SK-N-SH treated with all-trans-retinoic acid at 6 μM for 48 hours (cell line): ENCODE data around the gene C1D.

ENCODE experiments used
- ATAC-seq: fragments of 200-7000 bp; cut with Tn5 transposase; 3 replicates; pipeline ENCODE4 v1.9.1; 2020; ENCODE audit warnings: mild to moderate bottlenecking, moderate library complexity
- ARNTL ChIP-seq: fragments of 450-650 bp; formaldehyde crosslinking; IDR thresholded peaks from 2 replicates; pipeline ENCODE4 v1.5.0; 2020; ENCODE audit warnings: low read depth, mild to moderate bottlenecking, moderate library complexity, borderline replicate concordance
- BACH2 ChIP-seq: fragments of 250-450 bp; sonication (Bioruptor Pico); IDR thresholded peaks from 2 replicates; pipeline ENCODE4 v1.9.0; 2021; ENCODE audit warnings: mild to moderate bottlenecking, borderline replicate concordance
- CREB5 ChIP-seq: fragments of 250-450 bp; sonication (Bioruptor Pico); IDR thresholded peaks from 2 replicates; pipeline ENCODE4 v1.5.1; 2020; ENCODE audit warnings: low read depth, mild to moderate bottlenecking, moderate library complexity
- CSDC2 ChIP-seq: fragments of 250-450 bp; sonication (Bioruptor Pico); IDR thresholded peaks from 2 replicates; pipeline ENCODE4 v1.5.0; 2020; ENCODE audit warnings: mild to moderate bottlenecking, moderate library complexity
- CSRNP3 ChIP-seq: fragments of 250-450 bp; sonication (Bioruptor Pico); IDR thresholded peaks from 2 replicates; pipeline ENCODE4 v1.5.1; 2021; ENCODE audit warnings: mild to moderate bottlenecking, moderate library complexity
- ESRRG ChIP-seq: fragments of 250-450 bp; sonication (Bioruptor Pico); IDR thresholded peaks from 2 replicates; pipeline ENCODE4 v1.6.1; 2021; ENCODE audit warnings: mild to moderate bottlenecking
- GLIS3 ChIP-seq: fragments of 250-450 bp; sonication (Bioruptor Pico); IDR thresholded peaks from 2 replicates; pipeline ENCODE4 v1.5.0; 2020; ENCODE audit warnings: mild to moderate bottlenecking, moderate library complexity
- ISL1 ChIP-seq: fragments of 250-450 bp; sonication (Bioruptor Pico); IDR thresholded peaks from 2 replicates; pipeline ENCODE4 v2.1.2; 2022; ENCODE audit warnings: mild to moderate bottlenecking, moderate library complexity
- OSR1 ChIP-seq: fragments of 250-450 bp; sonication (Bioruptor Pico); IDR thresholded peaks from 2 replicates; pipeline ENCODE4 v1.8.0; 2022; ENCODE audit warnings: moderate library complexity, mild to moderate bottlenecking, inconsistent platforms
- POU6F1 ChIP-seq: fragments of 250-450 bp; sonication (Bioruptor Pico); IDR thresholded peaks from 2 replicates; pipeline ENCODE4 v1.8.0; 2021; ENCODE audit warnings: low read depth, mild to moderate bottlenecking, moderate library complexity, borderline replicate concordance
- PPARA ChIP-seq: fragments of 250-450 bp; sonication (Bioruptor Pico); IDR thresholded peaks from 2 replicates; pipeline ENCODE4 v1.5.0; 2020; ENCODE audit warnings: mild to moderate bottlenecking, borderline replicate concordance
- RARB ChIP-seq: fragments of 250-450 bp; sonication (Bioruptor Pico); IDR thresholded peaks from 2 replicates; pipeline ENCODE4 v1.8.0; 2021; ENCODE audit warnings: mild to moderate bottlenecking, moderate library complexity
- SNAI2 ChIP-seq: fragments of 250-450 bp; sonication (Bioruptor Pico); IDR thresholded peaks from 2 replicates; pipeline ENCODE4 v1.5.0; 2020; ENCODE audit warnings: mild to moderate bottlenecking, moderate library complexity
- TCF4 ChIP-seq: fragments of 250-450 bp; sonication (Bioruptor Pico); IDR thresholded peaks from 2 replicates; pipeline ENCODE4 v1.8.0; 2021; ENCODE audit warnings: mild to moderate bottlenecking, moderate library complexity, borderline replicate concordance
- TOX ChIP-seq: fragments of 250-450 bp; sonication (Bioruptor Pico); IDR thresholded peaks from 2 replicates; pipeline ENCODE4 v1.8.0; 2021; ENCODE audit warnings: mild to moderate bottlenecking, moderate library complexity, borderline replicate concordance
- ZC3H10 ChIP-seq: fragments of 250-450 bp; sonication (Bioruptor Pico); IDR thresholded peaks from 2 replicates; pipeline ENCODE4 v1.5.1; 2021; ENCODE audit warnings: mild to moderate bottlenecking, moderate library complexity
- ZFP3 ChIP-seq: fragments of 250-450 bp; sonication (Bioruptor Pico); IDR thresholded peaks from 2 replicates; pipeline ENCODE4 v1.5.0; 2020; ENCODE audit warnings: mild to moderate bottlenecking, moderate library complexity
- ZFP30 ChIP-seq: fragments of 450-650 bp; formaldehyde crosslinking; IDR thresholded peaks from 2 replicates; pipeline ENCODE4 v1.5.0; 2022; ENCODE audit warnings: mild to moderate bottlenecking, moderate library complexity
- ZNF565 ChIP-seq: fragments of 450-650 bp; formaldehyde crosslinking; conservative IDR thresholded peaks from 2 replicates; pipeline ENCODE4 v1.5.0; 2020; ENCODE audit warnings: low read depth, mild to moderate bottlenecking, moderate library complexity
- ZNF70 ChIP-seq: fragments of 450-650 bp; formaldehyde crosslinking; IDR thresholded peaks from 2 replicates; pipeline ENCODE4 v1.5.0; 2020; ENCODE audit warnings: mild to moderate bottlenecking, moderate library complexity
- TF ChIP-seq, protein P1 (sequence below): fragments of 250-450 bp; sonication (Bioruptor Pico); IDR thresholded peaks from 2 replicates; pipeline ENCODE4 v1.5.0; 2020; ENCODE audit warnings: mild to moderate bottlenecking, moderate library complexity

Gene C1D

DNA sequence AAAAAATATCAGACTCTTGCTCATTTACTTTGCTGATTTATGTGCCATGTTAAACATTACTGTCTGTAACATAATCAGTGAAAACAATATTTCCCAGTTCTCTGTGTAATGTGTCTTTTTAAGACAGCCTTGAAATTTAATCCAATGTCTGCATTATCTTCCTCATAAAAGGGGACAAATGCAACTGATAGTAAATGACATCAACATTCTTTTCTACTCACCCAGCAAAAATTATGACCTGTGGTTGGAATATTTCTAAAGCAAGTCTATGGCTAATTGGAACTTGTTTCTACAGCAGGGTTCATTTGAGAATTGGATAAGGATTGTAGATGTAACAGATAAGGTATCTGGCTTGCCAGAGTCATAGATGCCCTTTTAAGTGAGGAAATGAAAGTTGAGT lies 34.8 kb downstream of the C1D start (continued):
- TF ChIP-seq ZNF565 (CRISPR knock-in tag) (no peak), RARB (CRISPR knock-in tag) (peak; percentile 94), ZFP3 (CRISPR knock-in tag) (no peak)

GRCh38 chr2:68024450-68024849 lies 38.4 kb downstream of the C1D start:
- no peak for ATAC-seq
- TF ChIP-seq TOX (CRISPR knock-in tag) = no peak
- TF ChIP-seq ZFP30 (CRISPR knock-in tag) = no peak
- TF ChIP-seq ZNF565 (CRISPR knock-in tag) = no peak
- TF ChIP-seq CSDC2 (CRISPR knock-in tag) = no peak
- no peak for TF ChIP-seq ZC3H10
- TF ChIP-seq CREB5 = no peak
- no peak for TF ChIP-seq ISL1
- no peak for TF ChIP-seq ARNTL (CRISPR knock-in tag)
- TF ChIP-seq GLIS3 (CRISPR knock-in tag) = no peak
- TF ChIP-seq ZNF70 (CRISPR knock-in tag) = no peak
- no peak for TF ChIP-seq PPARA (CRISPR knock-in tag)

DNA sequence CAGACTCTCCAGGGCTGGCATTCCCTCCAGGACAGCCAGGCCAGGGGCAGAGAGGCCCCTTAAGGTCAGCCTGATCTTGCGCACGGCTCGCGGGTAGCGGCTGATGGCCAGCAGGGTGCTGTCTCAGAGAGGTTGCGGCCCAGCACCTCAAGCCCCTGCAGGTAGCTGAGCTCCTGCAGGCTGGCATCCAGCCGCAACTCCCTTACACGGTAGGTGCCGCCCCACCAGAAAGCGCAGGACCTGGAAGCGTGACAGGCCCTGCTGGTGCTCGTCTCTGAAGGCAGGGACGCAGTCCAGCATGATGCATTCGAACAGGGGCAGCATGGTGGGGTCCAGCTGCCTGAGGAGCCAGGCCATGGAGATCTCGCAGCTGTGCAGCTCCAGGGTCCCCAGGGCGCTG lies 38.9 kb downstream of the C1D start:
- TF ChIP-seq CSRNP3 (no peak), TOX (CRISPR knock-in tag) (no peak), GLIS3 (CRISPR knock-in tag) (no peak), BACH2 (CRISPR knock-in tag) (no peak), PPARA (CRISPR knock-in tag) (no peak), ZFP3 (CRISPR knock-in tag) (no peak), CREB5 (no peak), ZFP30 (CRISPR knock-in tag) (no peak), OSR1 (CRISPR knock-in tag) (no peak), ESRRG (CRISPR knock-in tag) (no peak), CSDC2 (CRISPR knock-in tag) (no peak), ZNF70 (CRISPR knock-in tag) (no peak), ISL1 (no peak)
- ATAC-seq = no peak

DNA sequence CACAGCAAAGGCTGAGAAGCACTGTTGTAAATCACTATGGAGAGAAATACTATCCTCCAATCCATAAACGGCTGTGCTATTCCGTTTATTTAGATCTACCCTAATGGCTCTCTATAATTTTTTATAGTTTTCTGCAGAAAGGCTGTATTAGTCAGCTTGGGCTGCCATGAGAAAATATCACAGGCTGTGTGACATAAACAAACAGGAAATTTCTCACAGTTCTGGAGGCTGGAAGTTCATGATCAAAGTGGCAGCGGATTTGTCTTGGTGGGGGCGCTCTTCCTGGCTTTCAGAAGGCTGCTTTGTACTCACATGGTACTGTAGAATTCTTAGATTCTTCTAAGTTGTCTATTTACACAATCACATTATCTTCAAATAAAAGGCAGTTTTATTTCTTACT lies 44.1 kb downstream of the C1D start:
- TF ChIP-seq, protein P1, sequence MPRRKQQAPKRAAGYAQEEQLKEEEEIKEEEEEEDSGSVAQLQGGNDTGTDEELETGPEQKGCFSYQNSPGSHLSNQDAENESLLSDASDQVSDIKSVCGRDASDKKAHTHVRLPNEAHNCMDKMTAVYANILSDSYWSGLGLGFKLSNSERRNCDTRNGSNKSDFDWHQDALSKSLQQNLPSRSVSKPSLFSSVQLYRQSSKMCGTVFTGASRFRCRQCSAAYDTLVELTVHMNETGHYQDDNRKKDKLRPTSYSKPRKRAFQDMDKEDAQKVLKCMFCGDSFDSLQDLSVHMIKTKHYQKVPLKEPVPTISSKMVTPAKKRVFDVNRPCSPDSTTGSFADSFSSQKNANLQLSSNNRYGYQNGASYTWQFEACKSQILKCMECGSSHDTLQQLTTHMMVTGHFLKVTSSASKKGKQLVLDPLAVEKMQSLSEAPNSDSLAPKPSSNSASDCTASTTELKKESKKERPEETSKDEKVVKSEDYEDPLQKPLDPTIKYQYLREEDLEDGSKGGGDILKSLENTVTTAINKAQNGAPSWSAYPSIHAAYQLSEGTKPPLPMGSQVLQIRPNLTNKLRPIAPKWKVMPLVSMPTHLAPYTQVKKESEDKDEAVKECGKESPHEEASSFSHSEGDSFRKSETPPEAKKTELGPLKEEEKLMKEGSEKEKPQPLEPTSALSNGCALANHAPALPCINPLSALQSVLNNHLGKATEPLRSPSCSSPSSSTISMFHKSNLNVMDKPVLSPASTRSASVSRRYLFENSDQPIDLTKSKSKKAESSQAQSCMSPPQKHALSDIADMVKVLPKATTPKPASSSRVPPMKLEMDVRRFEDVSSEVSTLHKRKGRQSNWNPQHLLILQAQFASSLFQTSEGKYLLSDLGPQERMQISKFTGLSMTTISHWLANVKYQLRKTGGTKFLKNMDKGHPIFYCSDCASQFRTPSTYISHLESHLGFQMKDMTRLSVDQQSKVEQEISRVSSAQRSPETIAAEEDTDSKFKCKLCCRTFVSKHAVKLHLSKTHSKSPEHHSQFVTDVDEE = no peak
- ATAC-seq = no peak

- TF ChIP-seq ISL1 = no peak
Measured at GRCh38 chr2:68009526-68009925, 53.3 kb downstream of the C1D start.

DNA sequence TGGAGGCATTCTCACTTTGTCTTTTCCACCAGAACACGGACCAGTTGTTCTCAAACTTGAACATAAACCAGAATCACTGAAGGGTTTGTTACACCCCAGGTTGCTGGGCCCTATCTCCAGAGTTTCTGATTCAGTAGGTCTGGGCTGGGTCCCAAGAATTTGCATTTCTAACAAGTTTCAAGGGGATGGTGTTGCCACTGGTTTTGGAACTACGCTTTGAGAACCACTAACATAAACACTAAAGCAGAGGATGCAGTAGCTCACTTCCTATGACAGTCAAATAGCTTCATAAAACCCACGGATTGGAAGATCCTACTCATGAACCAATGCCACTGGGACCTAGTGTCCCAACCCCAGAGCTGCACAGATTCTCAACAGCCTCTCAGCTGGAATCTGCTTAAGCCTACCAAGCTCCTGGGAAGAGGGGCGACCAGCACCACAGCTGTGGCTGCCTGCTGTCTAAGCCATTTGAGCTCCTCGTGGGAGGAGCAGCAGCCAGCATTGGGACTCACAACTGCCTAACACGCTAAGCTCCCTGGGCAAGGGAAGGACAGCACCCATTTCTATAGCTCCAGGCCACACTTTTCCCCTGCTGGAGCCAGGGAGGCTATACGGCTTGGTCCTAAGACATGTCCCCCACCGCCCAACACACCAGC lies 62.5 kb downstream of the C1D start:
- ATAC-seq = no peak
- TF ChIP-seq TCF4 (no peak), PPARA (CRISPR knock-in tag) (no peak), SNAI2 (CRISPR knock-in tag) (no peak), POU6F1 (no peak), ARNTL (CRISPR knock-in tag) (no peak), ZNF565 (CRISPR knock-in tag) (no peak), RARB (CRISPR knock-in tag) (no peak)
- TF ChIP-seq, protein P1 = no peak

More at GRCh38 chr2:68009526-68009925, 53.3 kb downstream of the C1D start:
- ATAC-seq = no peak
